Endothelial cell of umbilical vein (primary cell): ENCODE measurements around the gene ATP8A2.
"Not testable (repeated sequence)": the region's sequence is repeated elsewhere in the genome, so short reads cannot be mapped to it uniquely, and the experiment has no call there.

Source experiments
- CTCF ChIP-seq, 2 donors: IDR thresholded peaks; 1 replicate in 1 of 2; 2 replicates in 1 of 2; pipeline ENCODE4 v1.5.1; 2011; ENCODE audit warnings: low read length in 2 of 2, mild to moderate bottlenecking in 2 of 2, moderate library complexity in 2 of 2, control low read depth in 1 of 2, inconsistent platforms in 1 of 2, low read depth in 1 of 2; ENCODE audit not compliant: insufficient read depth in 1 of 2; ENCODE audit errors: extremely low read depth in 1 of 2
- EZH2 ChIP-seq: IDR thresholded peaks from 2 replicates; pipeline ENCODE4 v1.6.1; 2012; ENCODE audit warnings: borderline replicate concordance, low read depth, mild to moderate bottlenecking, moderate library complexity, low read length, inconsistent platforms; ENCODE audit not compliant: severe bottlenecking
- MYC ChIP-seq: IDR thresholded peaks from one replicate; pipeline ENCODE4 v1.6.1; 2011; ENCODE audit warnings: mild to moderate bottlenecking, low read depth, low read length
- POLR2A ChIP-seq: IDR thresholded peaks from 2 replicates; pipeline ENCODE4 v1.6.1; 2012; ENCODE audit warnings: low read depth, mild to moderate bottlenecking, control low read depth, low read length

- not testable (repeated sequence) for TF ChIP-seq CTCF (IDR thresholded peaks at IDR 0.05; ENCODE audit: extremely low read depth in 1 of 2, insufficient read depth in 1 of 2, low read depth in 1 of 2, low read length in 2 of 2); EZH2; MYC; POLR2A
Observed at GRCh38 chr13:26068372-26068771, 696.6 kb downstream of the ATP8A2 start.
